Epithelial cell of esophagus (primary cell): ENCODE results near the gene MICOS13.

ENCODE experiments used
- DNase-seq: peaks from one replicate; pipeline ENCODE4 v3.0.0; 2010; ENCODE audit warnings: low read depth
- H3K4me3 ChIP-seq: 2 replicates; pipeline ENCODE4 v1.5.1; 2011; ENCODE audit warnings: mild to moderate bottlenecking, low read length, control low read depth
- CTCF ChIP-seq: IDR thresholded peaks from 2 replicates; pipeline ENCODE4 v1.5.1; 2011; ENCODE audit warnings: low read depth, mild to moderate bottlenecking, low read length, control low read depth, inconsistent platforms; ENCODE audit not compliant: insufficient read depth; ENCODE audit errors: missing control alignments

The MICOS13 gene, protein sequence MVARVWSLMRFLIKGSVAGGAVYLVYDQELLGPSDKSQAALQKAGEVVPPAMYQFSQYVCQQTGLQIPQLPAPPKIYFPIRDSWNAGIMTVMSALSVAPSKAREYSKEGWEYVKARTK

GRCh38 chr19:5680437-5681368 is at the start of gene MICOS13, which contains the start of gene HSD11B1L:
TSS of gene MICOS13 (minus strand) at chr19:5680516. CDS start at chr19:5680486, 30 bp downstream.
TSS of gene HSD11B1L (plus strand) at chr19:5681027. CDS start at chr19:5684833, 3,806 bp downstream.
- no peak for TF ChIP-seq CTCF
- peak within 1 kb of the TSS; percentile 98 for H3K4me3 ChIP-seq
- DNase-seq = peak; percentile 99

GRCh38 chr19:5727453-5728050 is 47.2 kb upstream of the MICOS13 start:
- TF ChIP-seq CTCF = no peak
- no peak overlapping the region for H3K4me3 ChIP-seq
- DNase-seq = no peak

GRCh38 chr19:5719961-5720790 is 39.9 kb upstream of the MICOS13 start, which contains the start of the genes CATSPERD and LONP1:
TSS of gene CATSPERD (plus strand) at chr19:5720637. CDS start at chr19:5720738, 101 bp downstream.
TSS of gene LONP1 (minus strand) at chr19:5720146. CDS start at chr19:5720132, 14 bp downstream.
- TF ChIP-seq CTCF = peak; percentile 92
- peak within 1 kb of the TSS; percentile 96 for H3K4me3 ChIP-seq
- peak; percentile 99 for DNase-seq

GRCh38 chr19:5719274-5719960 is 39.1 kb upstream of the MICOS13 start:
- no peak for TF ChIP-seq CTCF
- H3K4me3 ChIP-seq = peak overlapping the region; percentile 96
- DNase-seq = peak; percentile 72

GRCh38 chr19:5718579-5719273 is 38.4 kb upstream of the MICOS13 start:
- H3K4me3 ChIP-seq = peak overlapping the region; percentile 96
- TF ChIP-seq CTCF = no peak
- DNase-seq = peak; percentile 85
